Measurements from ENCODE around the gene PNPLA6. TPM values are rescaled to one million over a fixed set of nuclear protein-coding genes. Genes with fewer than 3 reads are reported as not detected.

PNPLA6 gene
- total RNA-seq, 1 experiment from 2014 or later = 176 TPM

GRCh38 chr19:7606289-7606688, 70.8 kb downstream of the PNPLA6 start:
- TF ChIP-seq TCF7L2 (IDR thresholded peaks at IDR 0.05; ENCODE audit: low read depth, low read length) = no peak
- no peak for TF ChIP-seq REST (IDR thresholded peaks at IDR 0.05; ENCODE audit: insufficient read depth in 1 of 2, low read depth in 2 of 2, low read length in 1 of 2)
- TF ChIP-seq POLR2AphosphoS5 (IDR thresholded peaks at IDR 0.05; ENCODE audit: low read depth, low read length) = no peak
- no peak for TF ChIP-seq SIN3A (IDR thresholded peaks at IDR 0.05; ENCODE audit: borderline replicate concordance, insufficient read depth, low read depth, low read length)
- TF ChIP-seq CTCF (IDR thresholded peaks at IDR 0.05) = no peak
- in situ Hi-C loops (cut with HindIII; ENCODE audit: low pct_unique_long_range_greater_than_20kb, low sequenced_read_pairs) = no loop called here
- no peaks in the 10 kb centered on the region for H3K9me3 ChIP-seq (ENCODE audit: control insufficient read depth, insufficient read depth, low read depth, low read length)
- POLR2A ChIA-PET = interaction anchor here (0.6 kb wide), 1 partner anchor 215 kb away, joined by 3 read pairs; no protein-coding TSS in a partner anchor
- no peak overlapping the region for H3K4me3 ChIP-seq (ENCODE audit: low read depth in 2 of 2, low read length in 2 of 2)
- BruUV-seq (replicated peaks) = no TSS peak
- H3K36me3 ChIP-seq (ENCODE audit: control insufficient read depth, insufficient read depth, low read length) = no peaks in the 10 kb centered on the region
- H3K4me1 ChIP-seq (ENCODE audit: control insufficient read depth, insufficient read depth, low read length) = no peaks in the 10 kb centered on the region
- no peak overlapping the region for H3K27ac ChIP-seq (ENCODE audit: low read length)
- intact Hi-C loops (cut with micrococcal nuclease; ENCODE audit: unreplicated experiment) = no loop called here
- ATAC-seq (no peak), DNase-seq (ENCODE audit: low read depth, low spot score) (no peak)
- CTCF ChIA-PET = interaction anchor here (0.6 kb wide), 1 partner anchor 10 kb away, joined by 4 read pairs; no protein-coding TSS in a partner anchor
- no peaks in the 10 kb centered on the region for H3K27me3 ChIP-seq (ENCODE audit: control insufficient read depth, insufficient read depth, low read length)

GRCh38 chr19:7607212-7607873, 71.8 kb downstream of the PNPLA6 start:
- ChIA-PET CTCF (no interaction called here), POLR2A (no interaction called here)
- intact Hi-C loops (cut with micrococcal nuclease; ENCODE audit: unreplicated experiment) (no loop called here), in situ Hi-C loops (cut with HindIII; ENCODE audit: low pct_unique_long_range_greater_than_20kb, low sequenced_read_pairs) (no loop called here)
- H3K4me1 ChIP-seq (ENCODE audit: control insufficient read depth, insufficient read depth, low read length) = no peaks in the 10 kb centered on the region
- H3K27me3 ChIP-seq (ENCODE audit: control insufficient read depth, insufficient read depth, low read length) = no peaks in the 10 kb centered on the region
- no peaks in the 10 kb centered on the region for H3K36me3 ChIP-seq (ENCODE audit: control insufficient read depth, insufficient read depth, low read length)
- no TSS peak for BruUV-seq (replicated peaks)
- ATAC-seq (no peak), DNase-seq (ENCODE audit: low read depth, low spot score) (no peak)
- H3K4me3 ChIP-seq (ENCODE audit: low read depth in 2 of 2, low read length in 2 of 2) = no peak overlapping the region
- TF ChIP-seq SIN3A (IDR thresholded peaks at IDR 0.05; ENCODE audit: borderline replicate concordance, insufficient read depth, low read depth, low read length) = no peak
- TF ChIP-seq TCF7L2 (IDR thresholded peaks at IDR 0.05; ENCODE audit: low read depth, low read length) = no peak
- no peak for TF ChIP-seq CTCF (IDR thresholded peaks at IDR 0.05)
- TF ChIP-seq POLR2AphosphoS5 (IDR thresholded peaks at IDR 0.05; ENCODE audit: low read depth, low read length) = no peak
- no peak for TF ChIP-seq REST (IDR thresholded peaks at IDR 0.05; ENCODE audit: insufficient read depth in 1 of 2, low read depth in 2 of 2, low read length in 1 of 2)
- H3K9me3 ChIP-seq (ENCODE audit: control insufficient read depth, insufficient read depth, low read depth, low read length) = no peaks in the 10 kb centered on the region
- no peak overlapping the region for H3K27ac ChIP-seq (ENCODE audit: low read length)

All from Panc1 (cell line).